Activated naive CD4-positive, alpha-beta T cell treated with anti-CD3 and anti-CD28 coated beads, Interleukin-2, amount 10 ng/mL, durations not matched to agents 7 days and 5 days (primary cell): ENCODE data around the gene PARVA.

ENCODE experiments used
- CTCF ChIA-PET: fragments of 350-600 bp; sonication (Branson Sonifier 250); formaldehyde crosslinking; loops from one replicate; lab custom pipeline; 2021; ENCODE audit warnings: antibody characterized with exemption; lab: Charles Lee
- DNase-seq: peaks from one replicate; pipeline ENCODE4 v3.0.0-alpha.2; 2020
- H3K27ac Mint-ChIP-seq: one replicate; pipeline ENCODE4 v1.8.0; 2021; ENCODE audit warnings: mild to moderate bottlenecking, moderate library complexity, mixed read lengths
- H3K27me3 Mint-ChIP-seq: one replicate; pipeline ENCODE4 v1.8.0; 2021; ENCODE audit warnings: mild to moderate bottlenecking, mixed read lengths
- H3K36me3 Mint-ChIP-seq: one replicate; pipeline ENCODE4 v1.8.0; 2021; ENCODE audit warnings: mixed read lengths
- H3K4me1 Mint-ChIP-seq: one replicate; pipeline ENCODE4 v1.8.0; 2021; ENCODE audit warnings: mixed read lengths
- H3K4me3 Mint-ChIP-seq: one replicate; pipeline ENCODE4 v1.8.0; 2021; ENCODE audit warnings: mild to moderate bottlenecking, moderate library complexity, mixed read lengths
- H3K9me3 Mint-ChIP-seq: one replicate; pipeline ENCODE4 v1.8.0; 2021; ENCODE audit warnings: mixed read lengths

The PARVA gene

GRCh38 chr11:12456651-12457579 is 79.5 kb downstream of the PARVA start:
- Mint-ChIP-seq H3K27me3 (peaks cover 17% of the 10 kb centered on the region), H3K9me3 (no peaks in the 10 kb centered on the region), H3K36me3 (no peaks in the 10 kb centered on the region), H3K27ac (no peak overlapping the region), H3K4me1 (no peaks in the 10 kb centered on the region), H3K4me3 (no peak overlapping the region)
- DNase-seq, result no peak
- CTCF ChIA-PET, result no interaction called here

GRCh38 chr11:12458042-12458441 is 80.7 kb downstream of the PARVA start:
- no peak for DNase-seq
- no peaks in the 10 kb centered on the region for H3K4me1 Mint-ChIP-seq
- no peak overlapping the region for H3K4me3 Mint-ChIP-seq
- H3K9me3 Mint-ChIP-seq, result no peaks in the 10 kb centered on the region
- CTCF ChIA-PET, result no interaction called here
- no peaks in the 10 kb centered on the region for H3K36me3 Mint-ChIP-seq
- H3K27ac Mint-ChIP-seq, result no peak overlapping the region
- H3K27me3 Mint-ChIP-seq, result peaks cover 11% of the 10 kb centered on the region

- no peak for DNase-seq
- Mint-ChIP-seq H3K36me3 (no peaks in the 10 kb centered on the region), H3K27ac (no peak overlapping the region), H3K4me3 (no peak overlapping the region), H3K4me1 (no peaks in the 10 kb centered on the region), H3K27me3 (peaks cover 8% of the 10 kb centered on the region), H3K9me3 (peaks cover 2% of the 10 kb centered on the region)
- CTCF ChIA-PET, result interaction anchor here (0.9 to 1.2 kb wide), 2 partner anchors 12 to 35 kb away, joined by 3 read pairs; no protein-coding TSS in a partner anchor
Observed at GRCh38 chr11:12459374-12459773, 82.0 kb downstream of the PARVA start.

DNA sequence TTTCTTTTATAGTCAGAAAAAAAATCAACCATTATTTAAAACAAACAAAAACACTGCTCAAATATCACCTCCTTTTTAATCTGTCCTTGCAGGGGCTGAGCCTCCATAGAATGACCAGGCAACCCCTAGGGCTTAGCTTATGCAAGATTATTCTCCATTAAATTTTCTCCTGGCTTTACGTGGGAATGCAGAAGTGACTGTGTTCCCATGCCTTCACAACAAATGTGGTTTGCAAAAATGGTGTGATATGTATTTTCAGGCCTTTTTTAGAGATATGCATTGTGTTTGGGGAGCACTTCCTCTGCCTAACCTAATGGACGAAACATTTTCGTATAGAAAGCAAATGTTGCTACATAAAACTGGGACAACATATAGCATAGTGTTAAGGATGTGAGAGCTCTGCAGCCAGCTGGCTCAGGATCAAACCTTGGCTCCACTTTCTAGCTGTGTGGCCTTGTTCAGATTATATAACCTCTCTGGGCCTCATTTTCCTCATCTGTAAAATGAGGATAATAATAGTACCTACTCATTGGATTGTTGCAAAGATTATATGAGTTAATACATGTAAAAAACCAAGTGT is 82.6 kb downstream of the PARVA start:
- CTCF ChIA-PET, result interaction anchor here (1.2 kb wide), 1 partner anchor 34 kb away, joined by 3 read pairs; no protein-coding TSS in a partner anchor
- DNase-seq, result no peak
- peaks cover 3% of the 10 kb centered on the region for H3K9me3 Mint-ChIP-seq
- peaks cover 8% of the 10 kb centered on the region for H3K27me3 Mint-ChIP-seq
- H3K4me1 Mint-ChIP-seq, result no peaks in the 10 kb centered on the region
- no peaks in the 10 kb centered on the region for H3K36me3 Mint-ChIP-seq
- H3K27ac Mint-ChIP-seq, result no peak overlapping the region
- no peak overlapping the region for H3K4me3 Mint-ChIP-seq

GRCh38 chr11:12460466-12460865 is 83.1 kb downstream of the PARVA start:
- H3K27me3 Mint-ChIP-seq, result peaks cover 8% of the 10 kb centered on the region
- H3K9me3 Mint-ChIP-seq, result peaks cover 3% of the 10 kb centered on the region
- DNase-seq, result no peak
- CTCF ChIA-PET, result interaction anchor here (1.2 kb wide), 1 partner anchor 34 kb away, joined by 3 read pairs; no protein-coding TSS in a partner anchor
- H3K36me3 Mint-ChIP-seq, result no peaks in the 10 kb centered on the region
- no peak overlapping the region for H3K4me3 Mint-ChIP-seq
- no peak overlapping the region for H3K27ac Mint-ChIP-seq
- no peaks in the 10 kb centered on the region for H3K4me1 Mint-ChIP-seq

- Mint-ChIP-seq H3K9me3 (peaks cover 3% of the 10 kb centered on the region), H3K27ac (no peak overlapping the region), H3K4me1 (no peaks in the 10 kb centered on the region), H3K4me3 (no peak overlapping the region), H3K27me3 (peaks cover 6% of the 10 kb centered on the region), H3K36me3 (no peaks in the 10 kb centered on the region)
- no peak for DNase-seq
- CTCF ChIA-PET, result no interaction called here
Observed at GRCh38 chr11:12461516-12461915, 84.1 kb downstream of the PARVA start.

DNA sequence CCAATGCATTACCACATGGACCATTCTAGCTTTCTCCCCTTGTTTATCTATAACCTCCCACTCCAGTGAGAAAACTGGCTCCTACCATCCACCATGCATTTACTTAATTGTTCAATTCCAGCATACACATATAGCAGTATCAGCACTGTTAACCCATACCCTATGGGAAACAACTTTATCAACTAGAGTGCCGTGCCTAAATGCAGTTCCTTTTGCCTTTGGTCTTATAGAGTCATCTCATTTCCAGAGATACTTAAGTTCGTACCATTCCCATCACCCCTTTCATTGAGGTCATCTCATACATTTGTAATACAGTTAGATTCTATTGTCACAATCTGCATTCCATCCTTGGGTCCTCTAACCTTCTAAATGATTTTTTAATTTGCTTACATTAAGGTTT is 86.9 kb downstream of the PARVA start:
- Mint-ChIP-seq H3K9me3 (peaks cover 3% of the 10 kb centered on the region), H3K4me1 (no peaks in the 10 kb centered on the region), H3K27me3 (peaks cover 4% of the 10 kb centered on the region), H3K36me3 (no peaks in the 10 kb centered on the region), H3K4me3 (no peak overlapping the region), H3K27ac (no peak overlapping the region)
- no peak for DNase-seq
- CTCF ChIA-PET, result no interaction called here

GRCh38 chr11:12465332-12465731 is 88.0 kb downstream of the PARVA start:
- Mint-ChIP-seq H3K4me3 (no peak overlapping the region), H3K27me3 (peaks cover 4% of the 10 kb centered on the region), H3K4me1 (no peaks in the 10 kb centered on the region), H3K36me3 (no peaks in the 10 kb centered on the region), H3K27ac (no peak overlapping the region), H3K9me3 (peaks cover 3% of the 10 kb centered on the region)
- CTCF ChIA-PET, result no interaction called here
- DNase-seq, result no peak

DNA sequence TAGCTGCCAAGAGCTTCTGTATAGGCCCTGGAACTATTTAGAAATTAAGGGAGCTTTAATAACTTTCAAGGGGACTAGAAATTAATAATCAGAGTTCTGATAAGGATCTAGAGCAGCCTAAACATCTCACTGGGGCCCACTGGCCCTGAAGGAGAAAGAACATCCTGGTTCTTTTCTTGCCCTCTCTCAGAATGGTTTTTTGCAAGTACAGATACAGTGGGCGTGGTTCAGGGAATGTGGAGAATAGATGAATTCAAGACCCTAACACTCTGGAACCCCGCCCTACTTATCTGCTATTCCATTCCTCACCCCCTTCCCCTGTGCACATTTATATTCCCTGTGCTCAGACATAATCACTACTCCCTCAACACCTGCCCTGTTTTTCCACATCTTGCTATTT is 90.2 kb downstream of the PARVA start:
- Mint-ChIP-seq H3K36me3 (no peaks in the 10 kb centered on the region), H3K9me3 (peaks cover 3% of the 10 kb centered on the region), H3K27ac (no peak overlapping the region), H3K4me3 (no peak overlapping the region), H3K4me1 (no peaks in the 10 kb centered on the region), H3K27me3 (no peaks in the 10 kb centered on the region)
- DNase-seq, result no peak
- CTCF ChIA-PET, result no interaction called here

DNA sequence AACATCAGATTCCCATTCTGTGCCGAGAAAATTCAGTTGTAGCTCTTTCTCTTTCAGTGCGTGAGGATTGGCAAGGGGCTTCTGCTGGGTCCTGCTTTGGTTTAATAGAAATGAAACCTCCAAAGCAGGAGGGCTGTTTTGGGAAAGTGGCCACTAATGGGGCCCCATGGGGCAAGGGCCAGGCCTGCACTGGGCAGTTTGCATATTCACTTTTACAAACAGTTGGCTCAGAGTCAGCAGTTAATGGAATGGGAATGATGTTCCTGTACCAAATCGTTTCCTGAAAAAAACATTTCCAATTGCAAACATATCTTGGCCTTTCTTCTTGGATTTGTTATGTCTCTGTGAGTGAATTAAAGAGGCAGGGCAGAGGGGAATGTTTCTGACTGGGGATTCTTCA is 92.1 kb downstream of the PARVA start:
- H3K4me1 Mint-ChIP-seq, result no peaks in the 10 kb centered on the region
- CTCF ChIA-PET, result no interaction called here
- H3K36me3 Mint-ChIP-seq, result no peaks in the 10 kb centered on the region
- no peak for DNase-seq
- no peak overlapping the region for H3K4me3 Mint-ChIP-seq
- H3K27me3 Mint-ChIP-seq, result no peaks in the 10 kb centered on the region
- H3K27ac Mint-ChIP-seq, result no peak overlapping the region
- H3K9me3 Mint-ChIP-seq, result no peaks in the 10 kb centered on the region

GRCh38 chr11:12470236-12470635 is 92.9 kb downstream of the PARVA start:
- Mint-ChIP-seq H3K9me3 (no peaks in the 10 kb centered on the region), H3K27me3 (no peaks in the 10 kb centered on the region), H3K27ac (no peak overlapping the region), H3K4me3 (no peak overlapping the region), H3K36me3 (no peaks in the 10 kb centered on the region), H3K4me1 (no peaks in the 10 kb centered on the region)
- DNase-seq, result no peak
- CTCF ChIA-PET, result interaction anchor here (1.7 kb wide), 1 partner anchor 11 kb away, joined by 3 read pairs; no protein-coding TSS in a partner anchor

GRCh38 chr11:12472401-12473005 is 95.1 kb downstream of the PARVA start:
- Mint-ChIP-seq H3K36me3 (no peaks in the 10 kb centered on the region), H3K9me3 (no peaks in the 10 kb centered on the region), H3K27me3 (no peaks in the 10 kb centered on the region), H3K27ac (no peak overlapping the region), H3K4me3 (no peak overlapping the region), H3K4me1 (no peaks in the 10 kb centered on the region)
- no peak for DNase-seq
- CTCF ChIA-PET, result no interaction called here

GRCh38 chr11:12473381-12473780 is 96.0 kb downstream of the PARVA start:
- CTCF ChIA-PET, result no interaction called here
- no peak for DNase-seq
- no peak overlapping the region for H3K4me3 Mint-ChIP-seq
- no peak overlapping the region for H3K27ac Mint-ChIP-seq
- H3K36me3 Mint-ChIP-seq, result no peaks in the 10 kb centered on the region
- no peaks in the 10 kb centered on the region for H3K27me3 Mint-ChIP-seq
- H3K4me1 Mint-ChIP-seq, result no peaks in the 10 kb centered on the region
- H3K9me3 Mint-ChIP-seq, result no peaks in the 10 kb centered on the region

DNA sequence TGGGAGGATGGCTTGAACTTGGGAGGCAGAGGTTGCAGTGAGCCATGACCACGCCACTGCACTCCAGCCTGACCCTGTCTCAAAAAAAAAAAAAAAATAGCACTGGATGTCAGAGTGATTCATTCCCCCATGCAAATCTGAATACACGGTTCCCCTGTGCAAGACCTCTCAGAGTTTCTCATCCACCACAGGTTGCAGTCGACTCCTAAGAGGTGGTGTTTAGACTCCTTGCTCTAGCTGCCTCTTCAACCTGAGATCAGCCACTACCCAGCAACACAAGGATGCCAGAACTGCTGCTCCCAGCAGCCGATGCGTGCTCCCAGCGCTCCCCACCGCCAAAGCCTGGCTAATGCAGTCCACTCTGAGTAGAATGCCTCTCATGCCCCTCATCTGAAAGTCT is 97.5 kb downstream of the PARVA start:
- Mint-ChIP-seq H3K27ac (no peak overlapping the region), H3K9me3 (no peaks in the 10 kb centered on the region), H3K4me3 (no peak overlapping the region), H3K36me3 (no peaks in the 10 kb centered on the region), H3K27me3 (no peaks in the 10 kb centered on the region), H3K4me1 (no peaks in the 10 kb centered on the region)
- no peak for DNase-seq
- CTCF ChIA-PET, result no interaction called here
